HepG2 (cell line): Measurements from ENCODE around the gene GLE1. TPM values are rescaled to one million over a fixed set of nuclear protein-coding genes. Genes with fewer than 3 reads are reported as not detected.

Source experiments
- ATAC-seq: fragments of 200-7000 bp; cut with Tn5 transposase; 3 replicates; pipeline ENCODE4 v1.9.1; 2020; ENCODE audit warnings: mild to moderate bottlenecking, moderate library complexity
- BruUV-seq: library from RNA; stranded (reverse); fragments of 400-500 nt; replicated peaks from 2 replicates; lab custom pipeline; 2021; lab: Mats Ljungman, UMichigan
- CTCF ChIA-PET: fragments of 300-600 bp; formaldehyde crosslinking; extraction: SDS; loops from one replicate; lab custom pipeline; 2021; ENCODE audit warnings: low total read pairs, inconsistent platforms, low intra/inter-chr PET ratio; lab: Yijun Ruan, JAX
- POLR2A ChIA-PET: fragments of 350-600 bp; sonication (Branson Sonifier 250); formaldehyde crosslinking; loops from one replicate; lab custom pipeline; 2020; ENCODE audit warnings: antibody characterized with exemption, inconsistent platforms; lab: Yijun Ruan, JAX
- DNase-seq: peaks from one replicate; pipeline ENCODE4 v3.0.0-alpha.2; 2015; ENCODE audit warnings: low spot score
- FAIRE-seq: peaks from 3 replicates; lab custom pipeline; 2011; peaks lifted over from hg19 to GRCh38; lab: Jason Lieb, UNC
- H2AFZ ChIP-seq: one replicate; pipeline ENCODE4 v1.6.1; 2011; ENCODE audit warnings: low read length, inconsistent platforms
- H3K27ac ChIP-seq: fragments of 300-600 bp; 3 replicates; pipeline ENCODE4 v1.8.0; 2011; ENCODE audit warnings: mixed run types, mild to moderate bottlenecking, mixed read lengths, low read length, inconsistent platforms; ENCODE audit not compliant: insufficient read depth; ENCODE audit errors: extremely low read length
- H3K27me3 ChIP-seq, 2 experiments: fragments of 200-600 bp in 1 of 2; 2 replicates in 1 of 2; 3 replicates in 1 of 2; pipeline versions ENCODE4 v1.6.0 to v1.8.0; 2011; ENCODE audit warnings: low read length in 2 of 2, mild to moderate bottlenecking in 2 of 2, moderate library complexity in 2 of 2, inconsistent platforms in 1 of 2; ENCODE audit not compliant: insufficient read depth in 2 of 2, control insufficient read depth in 1 of 2
- H3K36me3 ChIP-seq, 2 experiments: fragments of 200-600 bp in 1 of 2; replicated peaks in 1 of 2; 2 replicates in 1 of 2; 3 replicates in 1 of 2; pipeline versions ENCODE4 v1.5.1 to v1.8.0; 2011; ENCODE audit warnings: low read length in 2 of 2, inconsistent platforms in 1 of 2; ENCODE audit not compliant: insufficient read depth in 2 of 2, control insufficient read depth in 1 of 2
- H3K4me1 ChIP-seq: 2 replicates; pipeline ENCODE4 v1.5.1; 2012; ENCODE audit warnings: low read length, inconsistent platforms; ENCODE audit not compliant: insufficient read depth
- H3K4me2 ChIP-seq: 2 replicates; pipeline ENCODE4 v1.6.0; 2011; ENCODE audit warnings: low read depth, low read length, inconsistent platforms
- H3K4me3 ChIP-seq, 3 experiments: fragments of 200-600 bp in 1 of 3; sonication (generic), shearing (Covaris generic) in 1 of 3; replicated peaks in 1 of 3; 2 replicates each; pipeline ENCODE4 v1.5.1; 2011 to 2016; ENCODE audit warnings: low read length in 3 of 3, inconsistent platforms in 2 of 3, low read depth in 2 of 3, mild to moderate bottlenecking in 2 of 3, control low read depth in 1 of 3, mixed read lengths in 1 of 3; ENCODE audit not compliant: insufficient read depth in 1 of 3
- H3K79me2 ChIP-seq: one replicate; pipeline ENCODE4 v1.6.1; 2011; ENCODE audit warnings: low read length, inconsistent platforms; ENCODE audit not compliant: insufficient read depth
- H3K9ac ChIP-seq: 2 replicates; pipeline ENCODE4 v1.6.0; 2011; ENCODE audit warnings: mild to moderate bottlenecking, low read depth, low read length, inconsistent platforms; ENCODE audit not compliant: insufficient read depth
- H3K9me3 ChIP-seq: 2 replicates; pipeline ENCODE4 v1.5.1; 2012; ENCODE audit warnings: mild to moderate bottlenecking, low read length
- H4K20me1 ChIP-seq: 2 replicates; pipeline ENCODE4 v1.6.0; 2011; ENCODE audit warnings: inconsistent platforms, mild to moderate bottlenecking, low read length, moderate library complexity; ENCODE audit not compliant: insufficient read depth
- IKZF1 ChIP-seq: fragments of 450-650 bp; IDR thresholded peaks from 2 replicates; pipeline ENCODE4 v1.7.1; 2016
- PBX3 ChIP-seq: sonication (generic); formaldehyde crosslinking; IDR thresholded peaks from 2 replicates; pipeline ENCODE4 v1.8.1; 2023; ENCODE audit warnings: missing genetic modification reagents, inconsistent platforms, borderline replicate concordance
- TEAD2 ChIP-seq: sonication (generic); formaldehyde crosslinking; IDR thresholded peaks from 2 replicates; pipeline ENCODE4 v1.9.0; 2021; ENCODE audit warnings: missing genetic modification reagents
- ZFP36L2 ChIP-seq: sonication (generic); formaldehyde crosslinking; IDR thresholded peaks from 2 replicates; pipeline ENCODE4 v1.4.0; 2020; ENCODE audit warnings: missing genetic modification reagents
- ZNF10 ChIP-seq: sonication (generic); formaldehyde crosslinking; IDR thresholded peaks from 2 replicates; pipeline ENCODE4 v1.4.0; 2020; ENCODE audit warnings: mild to moderate bottlenecking, low read depth, missing genetic modification reagents, borderline replicate concordance
- ZNF562 ChIP-seq: sonication (generic); formaldehyde crosslinking; IDR thresholded peaks from 2 replicates; pipeline ENCODE4 v1.8.0; 2022; ENCODE audit warnings: missing genetic modification reagents, borderline replicate concordance
- ZSCAN20 ChIP-seq: sonication (generic); formaldehyde crosslinking; IDR thresholded peaks from 2 replicates; pipeline ENCODE4 v1.4.0; 2020; ENCODE audit warnings: missing genetic modification reagents, mild to moderate bottlenecking, borderline replicate concordance
- WGBS: methylation state at CpG from one replicate; pipeline ENCODE4 v1.1.6; 2017; ENCODE audit warnings: low lambda C conversion rate; 5-methylcytosine and 5-hydroxymethylcytosine counted together
- in situ Hi-C: cut with HindIII; loops from 2 replicates; pipeline ENCODE4 v1.10.0; 2017; ENCODE audit warnings: low pct_unique_long_range_greater_than_20kb; ENCODE audit not compliant: extremely low pct_ligation_motif_present
- intact Hi-C: fragments of 100-400 bp; cut with micrococcal nuclease; formaldehyde crosslinking; loops from one replicate; pipeline ENCODE4 v1.10.0; 2022; ENCODE audit not compliant: unreplicated experiment
- polyA plus RNA-seq, 8 experiments: library from polyadenylated mRNA; depleted of rRNA in 3 of 8; stranded (reverse) in 7 of 8; unstranded in 1 of 8; fragments of >200 nt; fragmentation: Illumina TruSeq in 4 of 8; extraction: Trizol in 4 of 8; gene quantifications; 2 replicates each; pipeline versions ENCODE4 v1.2.1 to v1.2.3, GENCODE V29; 2011 to 2016; ENCODE audit warnings: low read depth in 4 of 8, missing spikeins in 1 of 8, mixed read lengths in 1 of 8; ENCODE audit not compliant: insufficient read depth in 1 of 8
- total RNA-seq, 5 experiments: library from RNA; depleted of rRNA; stranded (reverse); fragments of >200 nt; fragmentation: Illumina TruSeq; extraction: Trizol; gene quantifications; 2 replicates each; pipeline ENCODE4 v1.2.3, GENCODE V29; 2016; ENCODE audit warnings: low read depth in 1 of 5
- TF ChIP-seq, protein P1 (sequence below): sonication (generic); formaldehyde crosslinking; IDR thresholded peaks from 2 replicates; pipeline ENCODE4 v1.4.0; 2020; ENCODE audit warnings: missing genetic modification reagents, mild to moderate bottlenecking, borderline replicate concordance

The GLE1 gene
- total and polyA plus RNA-seq, 2 of the 13 experiments (the other 11 are each of a cell fraction or from before 2014, with no cell fraction given): 14.7 to 28.8 TPM

DNA sequence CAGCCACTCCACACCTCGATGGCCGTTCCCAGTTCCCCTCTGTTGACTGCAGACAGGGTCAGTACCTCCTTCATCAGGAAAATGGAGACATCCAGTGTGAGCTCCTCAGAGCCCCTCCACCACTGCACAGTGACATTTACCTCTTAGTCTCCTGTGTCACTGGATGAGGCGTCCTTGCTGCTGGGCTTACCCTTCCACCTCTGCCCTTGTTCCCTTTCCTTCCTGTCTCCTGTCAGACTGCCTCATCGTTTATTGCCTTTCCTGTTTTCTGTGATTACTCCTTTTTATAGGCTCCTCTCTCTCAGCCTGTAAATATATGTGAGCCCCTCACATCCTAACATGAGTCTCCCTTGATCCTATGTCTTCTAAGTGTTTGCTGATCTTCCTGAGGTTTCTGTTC is 24.7 kb downstream of the GLE1 start:
- BruUV-seq: no TSS peak
- Histone ChIP-seq H3K9ac (no peak overlapping the region), H3K4me2 (no peak overlapping the region), H3K9me3 (no peaks in the 10 kb centered on the region), H3K36me3 (peaks cover 13 to 53% of the 10 kb centered on the region in 2 experiments), H3K4me3 (no peak overlapping the region), H3K4me1 (no peaks in the 10 kb centered on the region), H3K27ac (no peak overlapping the region), H2AFZ (no peak overlapping the region), H4K20me1 (no peaks in the 10 kb centered on the region)
- intact Hi-C loops: no loop called here
- no peak for DNase-seq
- WGBS: 92% methylated on average over 4 of the region's 4 CpGs
- CTCF ChIA-PET: no interaction called here
- in situ Hi-C loops: no loop called here
- POLR2A ChIA-PET: no interaction called here
- no peak for ATAC-seq
- TF ChIP-seq TEAD2 (CRISPR knock-in tag) (no peak), ZFP36L2 (no peak), IKZF1 (no peak), ZSCAN20 (CRISPR knock-in tag) (no peak), PBX3 (CRISPR knock-in tag) (no peak), ZNF10 (CRISPR knock-in tag) (no peak), ZNF562 (CRISPR knock-in tag) (no peak)
- TF ChIP-seq, protein P1, sequence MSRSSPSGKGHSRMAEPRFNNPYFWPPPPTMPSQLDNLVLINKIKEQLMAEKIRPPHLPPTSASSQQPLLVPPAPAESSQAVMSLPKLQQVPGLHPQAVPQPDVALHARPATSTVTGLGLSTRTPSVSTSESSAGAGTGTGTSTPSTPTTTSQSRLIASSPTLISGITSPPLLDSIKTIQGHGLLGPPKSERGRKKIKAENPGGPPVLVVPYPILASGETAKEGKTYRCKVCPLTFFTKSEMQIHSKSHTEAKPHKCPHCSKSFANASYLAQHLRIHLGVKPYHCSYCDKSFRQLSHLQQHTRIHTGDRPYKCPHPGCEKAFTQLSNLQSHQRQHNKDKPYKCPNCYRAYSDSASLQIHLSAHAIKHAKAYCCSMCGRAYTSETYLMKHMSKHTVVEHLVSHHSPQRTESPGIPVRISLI (CRISPR knock-in tag): no peak
- TF ChIP-seq, all 625 proteins: peak for 0
- FAIRE-seq: no peak
- no peaks in the 10 kb centered on the region for H3K79me2 ChIP-seq
- no peaks in the 10 kb centered on the region for H3K27me3 ChIP-seq
